Uterus (tissue), 2 donors: ENCODE data around the gene CRTC3.

Experiments
- CTCF ChIP-seq, 4 experiments: fragments of 200-600 bp in 2 of 4; fragments of 450-650 bp in 2 of 4; sonication (generic) in 2 of 4; IDR thresholded peaks; one replicate each; pipeline ENCODE4 v1.5.1; 2016 to 2019; ENCODE audit warnings: antibody characterized with exemption in 4 of 4, mild to moderate bottlenecking in 2 of 4, moderate library complexity in 1 of 4
- POLR2A ChIP-seq, 2 donors: fragments of 450-650 bp; IDR thresholded peaks; one replicate each; pipeline ENCODE4 v1.6.1; 2016; ENCODE audit warnings: antibody characterized with exemption in 2 of 2, mild to moderate bottlenecking in 1 of 2, moderate library complexity in 1 of 2

GRCh38 chr15:90610190-90610589, 80.5 kb downstream of the CRTC3 start:
- TF ChIP-seq CTCF (IDR thresholded peaks at IDR 0.05), result no peak
- no peak for TF ChIP-seq POLR2A (IDR thresholded peaks at IDR 0.05)
